Measurements from ENCODE around the gene RPP25L.

Gene RPP25L

DNA sequence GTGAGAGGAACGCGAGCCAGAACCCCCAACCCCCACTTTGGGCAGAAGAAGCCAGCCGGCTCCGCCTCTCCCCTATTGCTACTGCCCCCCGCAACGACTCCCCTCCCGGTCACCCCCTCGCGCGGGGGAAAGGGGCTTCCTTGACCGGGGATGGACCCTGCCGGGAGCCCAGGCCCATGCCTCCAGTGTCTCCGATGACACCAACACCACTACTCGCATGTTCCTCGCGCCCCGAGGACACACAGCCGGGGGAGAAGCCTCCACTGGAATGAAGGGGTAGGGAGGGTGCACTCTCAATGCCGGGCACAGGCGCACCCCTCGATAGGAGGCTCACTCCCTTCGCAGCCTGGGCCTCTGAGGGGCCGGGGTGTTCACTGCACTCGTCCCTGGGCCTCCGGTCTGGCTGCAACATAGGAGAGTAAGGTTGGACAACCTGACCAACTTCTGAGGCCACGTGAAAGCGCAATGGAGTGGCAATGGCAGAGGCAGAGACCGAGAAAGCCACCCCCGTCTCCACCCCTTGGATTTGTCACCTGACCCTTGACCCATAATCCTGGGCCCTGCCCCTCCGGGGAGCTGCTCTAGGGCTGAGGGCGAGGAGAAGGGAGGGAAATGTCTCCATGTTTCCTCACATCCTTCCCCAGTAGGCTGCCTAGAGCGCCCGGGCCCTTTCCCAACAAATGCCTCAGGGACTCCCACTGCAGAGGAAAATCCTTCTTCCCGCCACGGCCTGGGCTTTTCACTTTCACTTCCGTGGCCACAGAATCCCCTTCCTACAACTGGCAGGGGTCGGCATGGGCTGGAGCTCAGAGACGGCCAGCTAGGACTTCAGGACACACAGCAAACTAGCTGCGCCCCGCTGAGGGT is 21.3 kb downstream of the RPP25L start:
- H3K4me3 ChIP-seq (ENCODE audit: low read depth, low read length): no peak overlapping the region
- TF ChIP-seq, protein P1, sequence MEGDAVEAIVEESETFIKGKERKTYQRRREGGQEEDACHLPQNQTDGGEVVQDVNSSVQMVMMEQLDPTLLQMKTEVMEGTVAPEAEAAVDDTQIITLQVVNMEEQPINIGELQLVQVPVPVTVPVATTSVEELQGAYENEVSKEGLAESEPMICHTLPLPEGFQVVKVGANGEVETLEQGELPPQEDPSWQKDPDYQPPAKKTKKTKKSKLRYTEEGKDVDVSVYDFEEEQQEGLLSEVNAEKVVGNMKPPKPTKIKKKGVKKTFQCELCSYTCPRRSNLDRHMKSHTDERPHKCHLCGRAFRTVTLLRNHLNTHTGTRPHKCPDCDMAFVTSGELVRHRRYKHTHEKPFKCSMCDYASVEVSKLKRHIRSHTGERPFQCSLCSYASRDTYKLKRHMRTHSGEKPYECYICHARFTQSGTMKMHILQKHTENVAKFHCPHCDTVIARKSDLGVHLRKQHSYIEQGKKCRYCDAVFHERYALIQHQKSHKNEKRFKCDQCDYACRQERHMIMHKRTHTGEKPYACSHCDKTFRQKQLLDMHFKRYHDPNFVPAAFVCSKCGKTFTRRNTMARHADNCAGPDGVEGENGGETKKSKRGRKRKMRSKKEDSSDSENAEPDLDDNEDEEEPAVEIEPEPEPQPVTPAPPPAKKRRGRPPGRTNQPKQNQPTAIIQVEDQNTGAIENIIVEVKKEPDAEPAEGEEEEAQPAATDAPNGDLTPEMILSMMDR (IDR thresholded peaks at IDR 0.05; ENCODE audit: low read depth, low read length): no peak
- in situ Hi-C loops (cut with HindIII; ENCODE audit: low sequenced_read_pairs): no loop called here
- no peak for DNase-seq (ENCODE audit: low read depth, low spot score)

DNA sequence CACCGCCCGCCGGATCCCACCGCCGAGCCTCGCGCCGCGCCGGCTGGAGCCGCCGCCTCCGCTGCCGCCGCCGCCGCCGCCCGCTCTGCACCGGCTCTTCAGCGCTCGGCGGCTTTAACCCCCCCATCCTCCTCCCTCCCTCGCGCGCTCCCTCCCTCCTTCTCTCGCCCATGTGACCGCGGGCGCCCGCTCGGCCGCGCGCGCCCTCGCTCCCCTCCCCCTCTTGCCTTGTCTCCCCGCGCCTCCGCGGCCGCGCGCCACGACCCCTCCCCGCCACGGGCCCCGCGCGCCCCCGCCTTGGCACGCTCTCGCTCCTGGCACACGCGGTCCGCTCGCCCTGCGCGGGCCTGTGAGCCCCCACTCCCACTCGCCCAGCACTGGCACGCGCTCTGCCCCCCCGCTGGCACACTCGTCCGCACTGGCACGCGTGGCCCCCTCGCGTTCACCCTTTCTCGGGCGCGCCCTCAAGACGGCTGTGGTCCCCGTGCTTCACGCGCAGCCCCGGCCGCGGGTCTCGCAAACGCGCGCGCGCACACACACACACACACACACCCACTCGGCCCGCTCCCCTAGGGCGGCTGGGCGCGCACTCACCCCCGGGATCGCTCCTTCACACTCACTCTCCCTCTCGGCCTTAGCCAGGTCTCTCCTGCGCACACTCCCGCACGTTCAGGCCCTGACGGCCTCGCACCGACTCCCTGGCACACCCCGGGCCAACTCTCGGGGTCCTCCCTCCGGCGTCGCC is 22.1 kb downstream of the RPP25L start, which contains the start of gene CNTFR:
Gene CNTFR (minus strand): TSS at position 89 of the 745 bp plus-strand sequence. CDS start 20,743 bp downstream, outside the sequence.
- DNase-seq (ENCODE audit: low read depth, low spot score): no peak
- no peak within 1 kb of the TSS for H3K4me3 ChIP-seq (ENCODE audit: low read depth, low read length)
- in situ Hi-C loops (cut with HindIII; ENCODE audit: low sequenced_read_pairs): no loop called here
- TF ChIP-seq, protein P1 (IDR thresholded peaks at IDR 0.05; ENCODE audit: low read depth, low read length): no peak

DNA sequence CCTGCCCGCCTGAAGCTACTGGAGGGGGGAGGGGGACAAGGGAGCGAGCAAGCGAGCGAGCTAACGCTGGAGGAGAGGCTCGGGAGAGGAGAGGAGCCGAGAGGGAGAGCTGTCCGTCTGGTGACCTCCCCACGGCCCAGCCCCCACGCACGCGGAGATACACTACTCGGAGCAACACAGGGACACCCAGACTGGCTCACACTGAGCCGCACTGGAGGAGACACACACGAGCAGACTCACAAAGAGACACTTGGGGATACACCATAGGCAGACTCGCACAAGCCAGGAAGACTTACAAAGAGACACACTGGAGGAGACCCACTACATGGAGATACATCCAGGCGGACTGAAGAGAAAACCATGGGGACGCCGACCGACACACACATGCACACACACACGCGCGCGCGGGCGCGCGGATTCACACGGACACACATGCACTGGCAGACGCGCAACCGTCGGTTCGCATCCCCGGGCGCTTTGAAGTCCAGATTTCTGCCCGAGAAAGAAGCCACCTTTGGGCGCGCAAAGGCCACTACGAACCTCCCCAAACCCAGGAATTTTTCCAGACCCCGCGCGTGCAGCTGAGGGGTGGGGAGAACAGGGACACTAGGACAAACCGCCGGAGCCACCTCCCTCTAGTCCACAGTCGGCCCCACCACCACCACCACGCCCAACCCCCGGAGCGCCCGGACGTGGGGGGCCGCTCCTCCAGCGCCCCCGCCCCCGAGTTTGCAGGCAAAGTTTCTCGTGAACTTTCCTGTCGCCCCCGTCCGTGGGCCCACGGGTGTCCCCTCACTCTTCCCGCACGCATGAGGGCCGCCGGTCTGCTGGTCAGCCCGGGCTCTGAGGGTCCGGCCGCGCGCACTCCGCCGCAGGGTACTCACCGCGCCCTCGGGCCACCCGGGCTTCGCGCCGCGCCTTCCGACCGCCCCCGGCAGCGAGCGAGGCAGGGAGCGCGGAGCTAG is 22.9 kb downstream of the RPP25L start:
- TF ChIP-seq, protein P1 (IDR thresholded peaks at IDR 0.05; ENCODE audit: low read depth, low read length): no peak
- H3K4me3 ChIP-seq (ENCODE audit: low read depth, low read length): no peak overlapping the region
- DNase-seq (ENCODE audit: low read depth, low spot score): no peak
- in situ Hi-C loops (cut with HindIII; ENCODE audit: low sequenced_read_pairs): no loop called here

DNA sequence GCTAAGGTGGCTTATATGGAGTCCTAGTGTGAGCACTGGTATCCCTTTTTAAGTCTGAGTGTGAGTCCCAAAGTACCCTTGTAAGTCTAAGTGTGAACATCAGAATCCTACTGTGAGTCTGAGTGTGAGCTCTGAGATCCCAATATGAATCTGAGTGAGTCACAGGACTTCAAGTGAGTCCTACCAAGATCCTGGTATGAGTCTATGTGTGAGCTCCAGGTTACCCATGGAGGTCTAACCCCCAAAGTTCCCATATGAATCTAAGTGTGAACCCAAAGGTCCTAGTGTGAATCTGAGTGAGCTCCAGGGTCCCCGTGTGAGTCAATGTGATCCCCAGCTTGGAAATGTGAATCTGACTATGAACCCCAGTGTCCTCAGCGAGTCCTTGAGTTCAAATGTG is 24.6 kb downstream of the RPP25L start:
- in situ Hi-C loops (cut with HindIII; ENCODE audit: low sequenced_read_pairs): no loop called here
- DNase-seq (ENCODE audit: low read depth, low spot score): no peak
- TF ChIP-seq, protein P1 (IDR thresholded peaks at IDR 0.05; ENCODE audit: low read depth, low read length): no peak
- no peak overlapping the region for H3K4me3 ChIP-seq (ENCODE audit: low read depth, low read length)

DNA sequence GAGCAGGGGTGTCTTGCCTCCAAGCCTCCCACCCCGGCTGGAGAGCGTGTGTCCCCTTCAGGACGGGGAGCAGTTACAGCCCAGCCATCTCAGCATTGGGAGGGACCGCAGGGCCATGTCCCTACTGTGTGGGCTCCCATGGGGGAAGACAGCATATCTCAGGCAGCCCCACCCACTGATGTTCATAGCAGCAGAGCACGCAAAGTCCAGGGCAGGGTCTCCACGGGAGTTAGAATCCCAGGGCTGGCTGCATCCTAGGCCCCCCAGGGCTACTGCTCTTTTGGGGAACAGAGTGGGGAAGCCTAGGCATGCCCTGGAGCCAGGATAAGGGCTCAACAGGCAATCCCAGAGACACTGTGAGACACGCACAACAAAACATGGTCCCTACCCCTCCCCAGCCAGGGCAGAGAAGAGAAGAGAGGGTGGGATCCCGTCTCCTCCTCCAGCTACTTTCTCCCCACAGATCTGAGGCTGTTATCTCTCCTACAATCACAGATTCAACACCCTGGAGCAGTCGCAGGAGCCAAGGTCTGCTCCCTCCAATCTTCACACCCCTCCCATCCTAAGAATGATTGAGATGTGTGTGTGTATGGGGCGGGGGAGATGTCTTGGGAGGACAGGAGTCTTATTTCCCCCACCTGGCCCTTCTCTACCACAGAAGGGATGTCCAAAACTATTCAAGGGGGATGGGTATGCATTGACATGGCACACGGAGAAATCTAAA is 25.8 kb downstream of the RPP25L start:
- no peak overlapping the region for H3K4me3 ChIP-seq (ENCODE audit: low read depth, low read length)
- in situ Hi-C loops (cut with HindIII; ENCODE audit: low sequenced_read_pairs): no loop called here
- DNase-seq (ENCODE audit: low read depth, low spot score): no peak
- TF ChIP-seq, protein P1 (IDR thresholded peaks at IDR 0.05; ENCODE audit: low read depth, low read length): no peak
